ENCODE data around the gene DIPK1A.

DIPK1A gene

DNA sequence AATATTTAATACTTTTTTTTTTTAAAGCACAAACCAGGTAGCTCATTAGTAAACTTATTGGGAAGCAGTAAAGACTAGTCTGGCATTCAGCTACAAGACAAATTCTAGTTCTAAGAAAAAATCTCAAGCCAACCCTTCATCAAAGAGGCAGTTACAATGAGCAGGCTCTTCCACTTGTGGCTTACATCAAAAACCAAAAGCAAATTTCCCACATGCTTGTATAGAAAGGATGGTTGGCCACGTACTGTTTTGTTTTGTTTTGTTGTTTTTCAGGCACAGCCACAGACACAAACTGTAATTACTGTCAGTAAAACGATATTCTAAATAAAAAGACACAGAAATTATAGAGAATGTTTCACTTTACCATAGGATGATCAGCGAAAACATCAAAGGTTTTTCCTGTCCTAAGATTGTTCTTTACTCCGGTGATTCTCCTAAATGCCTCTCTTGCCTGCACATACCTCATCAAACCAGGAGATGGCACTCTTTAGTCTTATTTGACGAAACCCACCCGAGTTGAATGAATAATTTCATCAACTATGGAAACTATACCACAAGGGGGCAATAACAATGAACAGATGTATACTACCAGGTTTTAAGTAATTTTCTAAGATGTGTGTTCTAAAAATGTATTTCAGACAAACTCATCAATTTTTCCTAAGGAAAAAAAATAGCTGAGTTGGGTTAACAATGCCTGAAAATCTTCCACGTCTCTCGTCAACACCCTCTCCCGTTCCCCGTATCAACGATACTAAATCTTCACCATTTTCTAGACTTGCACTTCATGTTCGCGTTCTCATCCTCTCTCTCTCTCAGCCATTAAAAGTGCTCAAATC lies 102.5 kb downstream of the DIPK1A start (continued):
- TF ChIP-seq ZNF707 (tag by site-specific recombination; IDR thresholded peaks at IDR 0.05) (no peak), SP3 (tag by site-specific recombination; IDR thresholded peaks at IDR 0.05) (no peak), ZNF791 (tag by site-specific recombination; IDR thresholded peaks at IDR 0.05) (no peak), ZSCAN23 (tag by site-specific recombination; IDR thresholded peaks at IDR 0.05) (no peak), HOXA7 (CRISPR knock-in tag; IDR thresholded peaks at IDR 0.05; ENCODE audit: borderline replicate concordance) (no peak), ZNF404 (tag by site-specific recombination; IDR thresholded peaks at IDR 0.05) (no peak), GFI1B (tag by site-specific recombination; IDR thresholded peaks at IDR 0.05) (no peak), ZNF561 (tag by site-specific recombination; IDR thresholded peaks at IDR 0.05; ENCODE audit: borderline replicate concordance) (no peak), HOXC10 (CRISPR knock-in tag; IDR thresholded peaks at IDR 0.05) (no peak), SALL2 (tag by site-specific recombination; IDR thresholded peaks at IDR 0.05; ENCODE audit: borderline replicate concordance) (no peak), OSR2 (tag by site-specific recombination; IDR thresholded peaks at IDR 0.05) (no peak), ZNF292 (tag by site-specific recombination; IDR thresholded peaks at IDR 0.05; ENCODE audit: borderline replicate concordance, low read depth) (no peak), ZNF423 (tag by site-specific recombination; IDR thresholded peaks at IDR 0.05) (no peak), GLIS1 (tag by site-specific recombination; IDR thresholded peaks at IDR 0.05) (no peak), GLI4 (tag by site-specific recombination; IDR thresholded peaks at IDR 0.05) (no peak), ZNF501 (tag by site-specific recombination; IDR thresholded peaks at IDR 0.05) (0 out of 2 replicates have a peak, but pooled peaks have one; percentile 25), ZNF777 (tag by site-specific recombination; IDR thresholded peaks at IDR 0.05; ENCODE audit: borderline replicate concordance) (no peak), SCRT1 (tag by site-specific recombination; IDR thresholded peaks at IDR 0.05; ENCODE audit: borderline replicate concordance) (no peak), BCL11A (tag by site-specific recombination; IDR thresholded peaks at IDR 0.05; ENCODE audit: low read depth) (no peak), ZNF585B (tag by site-specific recombination; IDR thresholded peaks at IDR 0.05) (no peak), ZNF140 (tag by site-specific recombination; IDR thresholded peaks at IDR 0.05) (no peak), ZNF37A (tag by site-specific recombination; IDR thresholded peaks at IDR 0.05) (no peak), ZNF416 (tag by site-specific recombination; IDR thresholded peaks at IDR 0.05) (no peak), ZNF169 (tag by site-specific recombination; IDR thresholded peaks at IDR 0.05) (no peak), SETDB1 (IDR thresholded peaks at IDR 0.05; ENCODE audit: insufficient read length, low read length) (no peak), ZNF701 (tag by site-specific recombination; IDR thresholded peaks at IDR 0.05) (no peak), ZNF184 (tag by site-specific recombination; IDR thresholded peaks at IDR 0.05) (no peak), KLF9 (tag by site-specific recombination; IDR thresholded peaks at IDR 0.05; ENCODE audit: low read depth) (no peak), ZNF555 (tag by site-specific recombination; conservative IDR thresholded peaks at IDR 0.05) (no peak), ZNF335 (tag by site-specific recombination; conservative IDR thresholded peaks at IDR 0.05) (0 out of 2 replicates have a peak, but pooled peaks have one; percentile 21), ZNF221 (tag by site-specific recombination; IDR thresholded peaks at IDR 0.05; ENCODE audit: borderline replicate concordance) (no peak)
- TF ChIP-seq, protein P1, sequence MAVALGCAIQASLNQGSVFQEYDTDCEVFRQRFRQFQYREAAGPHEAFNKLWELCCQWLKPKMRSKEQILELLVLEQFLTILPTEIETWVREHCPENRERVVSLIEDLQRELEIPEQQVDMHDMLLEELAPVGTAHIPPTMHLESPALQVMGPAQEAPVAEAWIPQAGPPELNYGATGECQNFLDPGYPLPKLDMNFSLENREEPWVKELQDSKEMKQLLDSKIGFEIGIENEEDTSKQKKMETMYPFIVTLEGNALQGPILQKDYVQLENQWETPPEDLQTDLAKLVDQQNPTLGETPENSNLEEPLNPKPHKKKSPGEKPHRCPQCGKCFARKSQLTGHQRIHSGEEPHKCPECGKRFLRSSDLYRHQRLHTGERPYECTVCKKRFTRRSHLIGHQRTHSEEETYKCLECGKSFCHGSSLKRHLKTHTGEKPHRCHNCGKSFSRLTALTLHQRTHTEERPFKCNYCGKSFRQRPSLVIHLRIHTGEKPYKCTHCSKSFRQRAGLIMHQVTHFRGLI (tag by site-specific recombination; IDR thresholded peaks at IDR 0.05), result no peak
- TF ChIP-seq, protein P2, sequence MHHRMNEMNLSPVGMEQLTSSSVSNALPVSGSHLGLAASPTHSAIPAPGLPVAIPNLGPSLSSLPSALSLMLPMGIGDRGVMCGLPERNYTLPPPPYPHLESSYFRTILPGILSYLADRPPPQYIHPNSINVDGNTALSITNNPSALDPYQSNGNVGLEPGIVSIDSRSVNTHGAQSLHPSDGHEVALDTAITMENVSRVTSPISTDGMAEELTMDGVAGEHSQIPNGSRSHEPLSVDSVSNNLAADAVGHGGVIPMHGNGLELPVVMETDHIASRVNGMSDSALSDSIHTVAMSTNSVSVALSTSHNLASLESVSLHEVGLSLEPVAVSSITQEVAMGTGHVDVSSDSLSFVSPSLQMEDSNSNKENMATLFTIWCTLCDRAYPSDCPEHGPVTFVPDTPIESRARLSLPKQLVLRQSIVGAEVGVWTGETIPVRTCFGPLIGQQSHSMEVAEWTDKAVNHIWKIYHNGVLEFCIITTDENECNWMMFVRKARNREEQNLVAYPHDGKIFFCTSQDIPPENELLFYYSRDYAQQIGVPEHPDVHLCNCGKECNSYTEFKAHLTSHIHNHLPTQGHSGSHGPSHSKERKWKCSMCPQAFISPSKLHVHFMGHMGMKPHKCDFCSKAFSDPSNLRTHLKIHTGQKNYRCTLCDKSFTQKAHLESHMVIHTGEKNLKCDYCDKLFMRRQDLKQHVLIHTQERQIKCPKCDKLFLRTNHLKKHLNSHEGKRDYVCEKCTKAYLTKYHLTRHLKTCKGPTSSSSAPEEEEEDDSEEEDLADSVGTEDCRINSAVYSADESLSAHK (tag by site-specific recombination; IDR thresholded peaks at IDR 0.05), result no peak
- TF ChIP-seq, protein P3, sequence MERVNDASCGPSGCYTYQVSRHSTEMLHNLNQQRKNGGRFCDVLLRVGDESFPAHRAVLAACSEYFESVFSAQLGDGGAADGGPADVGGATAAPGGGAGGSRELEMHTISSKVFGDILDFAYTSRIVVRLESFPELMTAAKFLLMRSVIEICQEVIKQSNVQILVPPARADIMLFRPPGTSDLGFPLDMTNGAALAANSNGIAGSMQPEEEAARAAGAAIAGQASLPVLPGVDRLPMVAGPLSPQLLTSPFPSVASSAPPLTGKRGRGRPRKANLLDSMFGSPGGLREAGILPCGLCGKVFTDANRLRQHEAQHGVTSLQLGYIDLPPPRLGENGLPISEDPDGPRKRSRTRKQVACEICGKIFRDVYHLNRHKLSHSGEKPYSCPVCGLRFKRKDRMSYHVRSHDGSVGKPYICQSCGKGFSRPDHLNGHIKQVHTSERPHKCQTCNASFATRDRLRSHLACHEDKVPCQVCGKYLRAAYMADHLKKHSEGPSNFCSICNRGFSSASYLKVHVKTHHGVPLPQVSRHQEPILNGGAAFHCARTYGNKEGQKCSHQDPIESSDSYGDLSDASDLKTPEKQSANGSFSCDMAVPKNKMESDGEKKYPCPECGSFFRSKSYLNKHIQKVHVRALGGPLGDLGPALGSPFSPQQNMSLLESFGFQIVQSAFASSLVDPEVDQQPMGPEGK (tag by site-specific recombination; IDR thresholded peaks at IDR 0.05), result no peak
- TF ChIP-seq, protein P4, sequence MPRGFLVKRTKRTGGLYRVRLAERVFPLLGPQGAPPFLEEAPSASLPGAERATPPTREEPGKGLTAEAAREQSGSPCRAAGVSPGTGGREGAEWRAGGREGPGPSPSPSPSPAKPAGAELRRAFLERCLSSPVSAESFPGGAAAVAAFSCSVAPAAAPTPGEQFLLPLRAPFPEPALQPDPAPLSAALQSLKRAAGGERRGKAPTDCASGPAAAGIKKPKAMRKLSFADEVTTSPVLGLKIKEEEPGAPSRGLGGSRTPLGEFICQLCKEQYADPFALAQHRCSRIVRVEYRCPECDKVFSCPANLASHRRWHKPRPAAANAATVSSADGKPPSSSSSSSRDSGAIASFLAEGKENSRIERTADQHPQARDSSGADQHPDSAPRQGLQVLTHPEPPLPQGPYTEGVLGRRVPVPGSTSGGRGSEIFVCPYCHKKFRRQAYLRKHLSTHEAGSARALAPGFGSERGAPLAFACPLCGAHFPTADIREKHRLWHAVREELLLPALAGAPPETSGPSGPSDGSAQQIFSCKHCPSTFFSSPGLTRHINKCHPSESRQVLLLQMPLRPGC (tag by site-specific recombination; IDR thresholded peaks at IDR 0.05), result no peak

Measured in HEK293 (cell line).